SH-SY5Y (cell line): Measurements from ENCODE around the gene KCTD10.

Experiments
- GATA2 ChIP-seq: IDR thresholded peaks from 2 replicates; pipeline ENCODE4 v1.6.1; 2011; ENCODE audit warnings: mild to moderate bottlenecking, low read depth, low read length
- GATA3 ChIP-seq: IDR thresholded peaks from 2 replicates; pipeline ENCODE4 v1.6.1; 2011; ENCODE audit warnings: low read depth, mild to moderate bottlenecking, low read length, moderate library complexity

DNA sequence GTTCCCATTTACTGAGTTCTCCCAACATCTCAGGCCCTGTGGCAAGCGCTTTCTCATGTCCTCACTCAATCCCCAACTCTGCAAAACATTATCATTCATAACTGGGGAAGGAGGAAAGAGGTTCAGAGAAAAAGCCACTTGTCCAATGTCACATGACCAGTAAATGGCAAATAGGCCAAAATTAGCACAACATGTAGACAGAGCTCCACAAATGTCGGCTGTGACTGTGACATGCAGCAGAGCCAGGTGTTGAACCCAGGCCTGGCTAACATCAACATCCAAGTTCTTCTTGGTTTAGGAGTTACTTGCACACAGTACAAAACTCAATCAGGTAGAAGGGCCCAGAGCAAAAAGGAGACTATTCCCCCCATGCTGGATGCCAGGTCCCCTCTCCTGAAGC lies 10.8 kb downstream of the KCTD10 start:
- TF ChIP-seq GATA2: no peak
- TF ChIP-seq GATA3: no peak
